Measurements from ENCODE around the gene CPNE5. TPM values are rescaled to one million over a fixed set of nuclear protein-coding genes. Genes with fewer than 3 reads are reported as not detected.

The CPNE5 gene
- total RNA-seq, 6 experiments from 2014 or later, result 0.12 to 0.37 (median 0.26) TPM; not detected in 2

GRCh38 chr6:36850021-36850420 is 10.8 kb upstream of the CPNE5 start:
- Mint-ChIP-seq H3K36me3 (ENCODE audit: low read depth) (peaks cover 35% of the 10 kb centered on the region), H3K9me3 (peaks cover 9% of the 10 kb centered on the region), H3K4me3 (no peak overlapping the region), H3K4me1 (ENCODE audit: low read depth) (peaks cover 58% of the 10 kb centered on the region), H3K27ac (no peak overlapping the region), H3K27me3 (ENCODE audit: insufficient read depth) (peaks cover 2% of the 10 kb centered on the region)
- no peak for TF ChIP-seq CTCF (IDR thresholded peaks at IDR 0.05)
- DNase-seq, result no peak

DNA sequence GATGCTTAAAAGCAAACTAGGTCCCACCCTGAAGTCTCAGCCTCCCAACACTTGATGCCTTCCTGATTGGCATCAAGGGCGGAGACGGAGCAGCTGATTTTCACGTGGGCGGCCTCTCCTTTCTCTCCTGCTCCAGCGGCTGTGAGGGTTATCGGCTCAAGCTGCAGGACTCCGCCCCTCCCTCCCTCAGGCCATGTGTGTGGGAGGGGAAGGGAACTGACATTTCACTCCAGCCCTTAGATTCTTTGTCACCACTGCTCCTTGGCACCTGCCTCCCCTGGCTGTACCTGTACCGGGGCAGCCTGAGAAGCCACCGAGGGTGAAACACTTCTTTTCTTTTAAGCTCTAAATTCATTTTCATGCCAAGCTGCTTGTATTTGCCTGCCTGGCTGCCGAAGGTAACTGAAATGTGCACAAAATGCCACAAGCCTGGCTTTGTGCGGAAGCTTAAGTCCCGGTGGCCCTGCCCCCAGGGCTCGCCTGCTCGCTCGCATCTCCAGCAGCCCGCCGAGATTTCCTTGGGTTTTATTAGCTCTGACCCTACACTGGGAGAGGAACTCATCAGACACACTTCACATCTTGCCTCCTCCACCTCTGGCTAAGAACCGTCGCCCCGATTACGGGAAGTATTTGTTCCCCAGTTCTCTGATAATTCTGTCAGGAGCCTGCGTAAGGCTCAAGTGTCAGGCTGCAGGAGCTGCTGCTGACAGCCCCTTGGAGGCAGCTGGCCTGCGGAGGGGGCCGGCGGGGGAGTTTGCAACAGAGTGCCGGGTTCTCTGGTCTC is 9.6 kb upstream of the CPNE5 start:
- Mint-ChIP-seq H3K4me1 (ENCODE audit: low read depth) (peaks cover 46% of the 10 kb centered on the region), H3K36me3 (ENCODE audit: low read depth) (peaks cover 24% of the 10 kb centered on the region), H3K27ac (no peak overlapping the region), H3K4me3 (no peak overlapping the region), H3K9me3 (peaks cover 9% of the 10 kb centered on the region), H3K27me3 (ENCODE audit: insufficient read depth) (peaks cover 6% of the 10 kb centered on the region)
- no peak for TF ChIP-seq CTCF (IDR thresholded peaks at IDR 0.05)
- no peak for DNase-seq

- H3K4me3 Mint-ChIP-seq, result no peak overlapping the region
- peaks cover 9% of the 10 kb centered on the region for H3K9me3 Mint-ChIP-seq
- peaks cover 38% of the 10 kb centered on the region for H3K4me1 Mint-ChIP-seq (ENCODE audit: low read depth)
- no peak overlapping the region for H3K27ac Mint-ChIP-seq
- peaks cover 11% of the 10 kb centered on the region for H3K27me3 Mint-ChIP-seq (ENCODE audit: insufficient read depth)
- peaks cover 15% of the 10 kb centered on the region for H3K36me3 Mint-ChIP-seq (ENCODE audit: low read depth)
- TF ChIP-seq CTCF (IDR thresholded peaks at IDR 0.05), result no peak
- DNase-seq, result no peak
Observed at GRCh38 chr6:36847991-36848390, 8.7 kb upstream of the CPNE5 start.

DNA sequence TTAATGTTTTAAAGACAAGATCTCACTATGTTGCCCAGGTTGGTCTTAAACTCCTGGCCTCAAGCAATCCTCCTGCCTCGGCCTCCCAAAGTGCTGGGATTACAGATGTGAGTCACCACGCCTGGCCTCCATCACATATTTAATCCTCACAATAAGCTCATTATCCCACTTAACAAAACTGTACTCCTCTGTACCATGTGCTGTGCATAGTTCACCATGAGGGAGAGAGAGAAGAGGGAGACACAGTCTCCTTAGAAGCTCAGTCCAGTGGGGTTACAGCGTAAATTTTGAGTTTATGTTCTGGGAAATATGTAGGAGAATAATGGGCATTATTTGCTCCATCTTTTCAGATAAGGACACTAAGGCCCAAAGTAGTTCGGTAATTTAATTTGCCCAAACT is 7.9 kb upstream of the CPNE5 start:
- Mint-ChIP-seq H3K27me3 (ENCODE audit: insufficient read depth) (peaks cover 11% of the 10 kb centered on the region), H3K4me1 (ENCODE audit: low read depth) (peaks cover 29% of the 10 kb centered on the region), H3K27ac (no peak overlapping the region), H3K9me3 (peaks cover 9% of the 10 kb centered on the region), H3K4me3 (no peak overlapping the region), H3K36me3 (ENCODE audit: low read depth) (peaks cover 8% of the 10 kb centered on the region)
- DNase-seq, result no peak
- TF ChIP-seq CTCF (IDR thresholded peaks at IDR 0.05), result no peak

- Mint-ChIP-seq H3K27ac (no peak overlapping the region), H3K4me1 (ENCODE audit: low read depth) (peaks cover 22% of the 10 kb centered on the region), H3K9me3 (peaks cover 2% of the 10 kb centered on the region), H3K4me3 (no peak overlapping the region), H3K27me3 (ENCODE audit: insufficient read depth) (peaks cover 11% of the 10 kb centered on the region), H3K36me3 (ENCODE audit: low read depth) (no peaks in the 10 kb centered on the region)
- DNase-seq, result no peak
- TF ChIP-seq CTCF (IDR thresholded peaks at IDR 0.05), result no peak
Observed at GRCh38 chr6:36845233-36845632, 6.0 kb upstream of the CPNE5 start.
